HepG2 (cell line): Measurements from ENCODE around the gene PFN1. TPM values are rescaled to one million over a fixed set of nuclear protein-coding genes. Genes with fewer than 3 reads are reported as not detected.

Experiments
- KDM5B ChIP-seq: sonication (generic); formaldehyde crosslinking; IDR thresholded peaks from 2 replicates; pipeline ENCODE4 v1.4.0; 2020; ENCODE audit warnings: missing genetic modification reagents, mild to moderate bottlenecking, borderline replicate concordance
- KMT2A ChIP-seq: sonication (generic); formaldehyde crosslinking; IDR thresholded peaks from 2 replicates; pipeline ENCODE4 v1.4.0; 2020; ENCODE audit warnings: missing genetic modification reagents
- MAZ ChIP-seq, 2 experiments: sonication (generic) in 1 of 2; formaldehyde crosslinking in 1 of 2; IDR thresholded peaks; 2 replicates each; pipeline versions ENCODE4 v1.5.0 to v1.6.1; 2012 to 2020; ENCODE audit warnings: low read depth in 2 of 2, mild to moderate bottlenecking in 2 of 2, borderline replicate concordance in 1 of 2, improper control_type of control experiment in 1 of 2, low read length in 1 of 2, missing genetic modification reagents in 1 of 2, moderate library complexity in 1 of 2
- MTA1 ChIP-seq: sonication (generic); formaldehyde crosslinking; IDR thresholded peaks from 2 replicates; pipeline ENCODE4 v1.4.0; 2020; ENCODE audit warnings: missing genetic modification reagents, mild to moderate bottlenecking, borderline replicate concordance
- MYC ChIP-seq: sonication (generic); formaldehyde crosslinking; IDR thresholded peaks from 2 replicates; pipeline ENCODE4 v1.9.0; 2021; ENCODE audit warnings: missing genetic modification reagents, borderline replicate concordance
- RXRA ChIP-seq: sonication (generic); formaldehyde crosslinking; IDR thresholded peaks from 2 replicates; pipeline ENCODE4 v1.5.1; 2020; ENCODE audit warnings: missing genetic modification reagents
- SIN3A ChIP-seq: IDR thresholded peaks from 2 replicates; pipeline ENCODE4 v1.6.1; 2011; ENCODE audit warnings: low read depth, mild to moderate bottlenecking, control low read depth, low read length, borderline replicate concordance
- SNAI1 ChIP-seq: sonication (generic); formaldehyde crosslinking; IDR thresholded peaks from 2 replicates; pipeline ENCODE4 v1.5.0; 2020; ENCODE audit warnings: mild to moderate bottlenecking, missing genetic modification reagents, borderline replicate concordance
- ZNF44 ChIP-seq: sonication (generic); formaldehyde crosslinking; IDR thresholded peaks from 2 replicates; pipeline ENCODE4 v1.5.1; 2020; ENCODE audit warnings: mild to moderate bottlenecking, missing genetic modification reagents
- ZNF747 ChIP-seq: sonication (generic); formaldehyde crosslinking; IDR thresholded peaks from 2 replicates; pipeline ENCODE4 v1.8.1; 2023; ENCODE audit warnings: missing genetic modification reagents, mild to moderate bottlenecking, borderline replicate concordance
- polyA plus RNA-seq, 8 experiments: library from polyadenylated mRNA; depleted of rRNA in 3 of 8; stranded (reverse) in 7 of 8; unstranded in 1 of 8; fragments of >200 nt; fragmentation: Illumina TruSeq in 4 of 8; extraction: Trizol in 4 of 8; gene quantifications; 2 replicates each; pipeline versions ENCODE4 v1.2.1 to v1.2.3, GENCODE V29; 2011 to 2016; ENCODE audit warnings: low read depth in 4 of 8, missing spikeins in 1 of 8, mixed read lengths in 1 of 8; ENCODE audit not compliant: insufficient read depth in 1 of 8
- total RNA-seq, 5 experiments: library from RNA; depleted of rRNA; stranded (reverse); fragments of >200 nt; fragmentation: Illumina TruSeq; extraction: Trizol; gene quantifications; 2 replicates each; pipeline ENCODE4 v1.2.3, GENCODE V29; 2016; ENCODE audit warnings: low read depth in 1 of 5
- TF ChIP-seq, protein P1 (sequence below): sonication (generic); formaldehyde crosslinking; IDR thresholded peaks from 2 replicates; pipeline ENCODE4 v1.4.0; 2020; ENCODE audit warnings: missing genetic modification reagents
- TF ChIP-seq, protein P2 (sequence below): sonication (generic); formaldehyde crosslinking; IDR thresholded peaks from 2 replicates; pipeline ENCODE4 v1.4.0; 2020; ENCODE audit warnings: missing genetic modification reagents, borderline replicate concordance
- TF ChIP-seq, protein P3 (sequence below): sonication (generic); formaldehyde crosslinking; IDR thresholded peaks from 2 replicates; pipeline ENCODE4 v1.4.0; 2020; ENCODE audit warnings: low read depth, mild to moderate bottlenecking, missing genetic modification reagents
- TF ChIP-seq, protein P4 (sequence below): sonication (generic); formaldehyde crosslinking; IDR thresholded peaks from 2 replicates; pipeline ENCODE4 v1.4.0; 2020; ENCODE audit warnings: missing genetic modification reagents, mild to moderate bottlenecking, borderline replicate concordance
- TF ChIP-seq, protein P5 (sequence below): sonication (generic); formaldehyde crosslinking; IDR thresholded peaks from 2 replicates; pipeline ENCODE4 v1.8.0; 2022; ENCODE audit warnings: mild to moderate bottlenecking, missing genetic modification reagents; ENCODE audit not compliant: insufficient replicate concordance

PFN1 gene
- total and polyA plus RNA-seq, 2 of the 13 experiments (the other 11 are each of a cell fraction or from before 2014, with no cell fraction given), result 494 to 613 TPM

DNA sequence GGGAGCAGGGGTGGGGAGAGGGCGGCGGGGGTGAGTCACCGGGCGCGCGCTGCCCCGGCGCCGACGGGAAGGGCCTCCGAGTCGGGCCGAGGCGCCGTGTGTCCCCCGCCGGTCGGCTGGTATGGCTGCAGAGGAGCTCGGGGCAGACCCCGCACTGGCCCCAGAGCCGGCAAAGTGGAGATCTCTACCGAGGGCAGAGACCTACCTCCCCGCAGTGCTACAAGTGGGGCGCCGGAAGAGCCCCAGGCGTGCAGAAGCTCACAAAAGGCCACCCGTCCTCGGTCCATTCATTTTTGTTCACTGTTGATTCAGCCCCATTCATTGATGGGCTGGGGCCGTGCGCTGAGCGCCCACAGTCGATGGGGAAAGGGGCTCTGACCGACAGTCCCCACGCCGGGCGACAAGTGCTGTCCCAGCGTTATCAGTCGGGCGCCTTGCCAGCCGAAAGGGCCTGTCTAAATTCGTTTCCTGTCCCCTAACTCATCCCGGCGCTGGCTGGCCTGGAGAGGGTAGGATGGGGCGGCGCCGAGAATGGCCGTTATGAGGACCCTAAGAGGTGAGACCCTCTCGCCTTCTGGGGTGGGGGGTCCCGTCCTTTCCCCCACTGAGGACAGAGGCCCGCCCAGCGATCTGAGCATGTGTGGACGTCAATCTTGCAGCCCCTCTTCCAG, 1.9 kb upstream of the PFN1 start (continued):
- TF ChIP-seq MYC (no peak), MAZ (IDR thresholded peaks at IDR 0.05; ENCODE audit: borderline replicate concordance, low read depth, low read length) (peak; percentile 9; the same call in 1 of the 2 replicates), MAZ (CRISPR knock-in tag; IDR thresholded peaks at IDR 0.05; ENCODE audit: low read depth) (0 out of 2 replicates have a peak, but pooled peaks have one; percentile 61), ZNF44 (CRISPR knock-in tag) (0 out of 2 replicates have a peak, but pooled peaks have one; percentile 50), MTA1 (CRISPR knock-in tag) (peak; percentile 69; the same call in 1 of the 2 replicates), KDM5B (CRISPR knock-in tag) (peak; percentile 49), SIN3A (peak; percentile 65; the same call in 1 of the 2 replicates), ZNF747 (CRISPR knock-in tag) (peak; percentile 7; the same call in 1 of the 2 replicates), RXRA (CRISPR knock-in tag) (0 out of 2 replicates have a peak, but pooled peaks have one; percentile 7), SNAI1 (peak; percentile 58; the same call in 1 of the 2 replicates), KMT2A (CRISPR knock-in tag) (peak; percentile 18; the same call in 1 of the 2 replicates)
- TF ChIP-seq, protein P1, sequence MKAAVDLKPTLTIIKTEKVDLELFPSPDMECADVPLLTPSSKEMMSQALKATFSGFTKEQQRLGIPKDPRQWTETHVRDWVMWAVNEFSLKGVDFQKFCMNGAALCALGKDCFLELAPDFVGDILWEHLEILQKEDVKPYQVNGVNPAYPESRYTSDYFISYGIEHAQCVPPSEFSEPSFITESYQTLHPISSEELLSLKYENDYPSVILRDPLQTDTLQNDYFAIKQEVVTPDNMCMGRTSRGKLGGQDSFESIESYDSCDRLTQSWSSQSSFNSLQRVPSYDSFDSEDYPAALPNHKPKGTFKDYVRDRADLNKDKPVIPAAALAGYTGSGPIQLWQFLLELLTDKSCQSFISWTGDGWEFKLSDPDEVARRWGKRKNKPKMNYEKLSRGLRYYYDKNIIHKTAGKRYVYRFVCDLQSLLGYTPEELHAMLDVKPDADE (CRISPR knock-in tag), result 0 out of 2 replicates have a peak, but pooled peaks have one; percentile 24
- TF ChIP-seq, protein P2, sequence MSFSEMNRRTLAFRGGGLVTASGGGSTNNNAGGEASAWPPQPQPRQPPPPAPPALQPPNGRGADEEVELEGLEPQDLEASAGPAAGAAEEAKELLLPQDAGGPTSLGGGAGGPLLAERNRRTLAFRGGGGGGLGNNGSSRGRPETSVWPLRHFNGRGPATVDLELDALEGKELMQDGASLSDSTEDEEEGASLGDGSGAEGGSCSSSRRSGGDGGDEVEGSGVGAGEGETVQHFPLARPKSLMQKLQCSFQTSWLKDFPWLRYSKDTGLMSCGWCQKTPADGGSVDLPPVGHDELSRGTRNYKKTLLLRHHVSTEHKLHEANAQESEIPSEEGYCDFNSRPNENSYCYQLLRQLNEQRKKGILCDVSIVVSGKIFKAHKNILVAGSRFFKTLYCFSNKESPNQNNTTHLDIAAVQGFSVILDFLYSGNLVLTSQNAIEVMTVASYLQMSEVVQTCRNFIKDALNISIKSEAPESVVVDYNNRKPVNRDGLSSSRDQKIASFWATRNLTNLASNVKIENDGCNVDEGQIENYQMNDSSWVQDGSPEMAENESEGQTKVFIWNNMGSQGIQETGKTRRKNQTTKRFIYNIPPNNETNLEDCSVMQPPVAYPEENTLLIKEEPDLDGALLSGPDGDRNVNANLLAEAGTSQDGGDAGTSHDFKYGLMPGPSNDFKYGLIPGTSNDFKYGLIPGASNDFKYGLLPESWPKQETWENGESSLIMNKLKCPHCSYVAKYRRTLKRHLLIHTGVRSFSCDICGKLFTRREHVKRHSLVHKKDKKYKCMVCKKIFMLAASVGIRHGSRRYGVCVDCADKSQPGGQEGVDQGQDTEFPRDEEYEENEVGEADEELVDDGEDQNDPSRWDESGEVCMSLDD (CRISPR knock-in tag), result 0 out of 2 replicates have a peak, but pooled peaks have one; percentile 16
- TF ChIP-seq, protein P3, sequence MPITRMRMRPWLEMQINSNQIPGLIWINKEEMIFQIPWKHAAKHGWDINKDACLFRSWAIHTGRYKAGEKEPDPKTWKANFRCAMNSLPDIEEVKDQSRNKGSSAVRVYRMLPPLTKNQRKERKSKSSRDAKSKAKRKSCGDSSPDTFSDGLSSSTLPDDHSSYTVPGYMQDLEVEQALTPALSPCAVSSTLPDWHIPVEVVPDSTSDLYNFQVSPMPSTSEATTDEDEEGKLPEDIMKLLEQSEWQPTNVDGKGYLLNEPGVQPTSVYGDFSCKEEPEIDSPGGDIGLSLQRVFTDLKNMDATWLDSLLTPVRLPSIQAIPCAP, result 0 out of 2 replicates have a peak, but pooled peaks have one; percentile 22
- TF ChIP-seq, protein P4, sequence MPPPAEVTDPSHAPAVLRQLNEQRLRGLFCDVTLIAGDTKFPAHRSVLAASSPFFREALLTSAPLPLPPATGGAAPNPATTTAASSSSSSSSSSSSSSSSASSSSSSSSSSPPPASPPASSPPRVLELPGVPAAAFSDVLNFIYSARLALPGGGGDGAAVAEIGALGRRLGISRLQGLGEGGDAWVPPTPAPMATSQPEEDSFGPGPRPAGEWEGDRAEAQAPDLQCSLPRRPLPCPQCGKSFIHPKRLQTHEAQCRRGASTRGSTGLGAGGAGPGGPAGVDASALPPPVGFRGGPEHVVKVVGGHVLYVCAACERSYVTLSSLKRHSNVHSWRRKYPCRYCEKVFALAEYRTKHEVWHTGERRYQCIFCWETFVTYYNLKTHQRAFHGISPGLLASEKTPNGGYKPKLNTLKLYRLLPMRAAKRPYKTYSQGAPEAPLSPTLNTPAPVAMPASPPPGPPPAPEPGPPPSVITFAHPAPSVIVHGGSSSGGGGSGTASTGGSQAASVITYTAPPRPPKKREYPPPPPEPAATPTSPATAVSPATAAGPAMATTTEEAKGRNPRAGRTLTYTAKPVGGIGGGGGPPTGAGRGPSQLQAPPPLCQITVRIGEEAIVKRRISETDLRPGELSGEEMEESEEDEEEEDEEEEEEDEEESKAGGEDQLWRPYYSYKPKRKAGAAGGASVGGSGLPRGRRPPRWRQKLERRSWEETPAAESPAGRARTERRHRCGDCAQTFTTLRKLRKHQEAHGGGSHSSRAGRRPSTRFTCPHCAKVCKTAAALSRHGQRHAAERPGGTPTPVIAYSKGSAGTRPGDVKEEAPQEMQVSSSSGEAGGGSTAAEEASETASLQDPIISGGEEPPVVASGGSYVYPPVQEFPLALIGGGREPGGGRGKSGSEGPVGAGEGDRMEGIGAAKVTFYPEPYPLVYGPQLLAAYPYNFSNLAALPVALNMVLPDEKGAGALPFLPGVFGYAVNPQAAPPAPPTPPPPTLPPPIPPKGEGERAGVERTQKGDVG, result no peak
- TF ChIP-seq, protein P5, sequence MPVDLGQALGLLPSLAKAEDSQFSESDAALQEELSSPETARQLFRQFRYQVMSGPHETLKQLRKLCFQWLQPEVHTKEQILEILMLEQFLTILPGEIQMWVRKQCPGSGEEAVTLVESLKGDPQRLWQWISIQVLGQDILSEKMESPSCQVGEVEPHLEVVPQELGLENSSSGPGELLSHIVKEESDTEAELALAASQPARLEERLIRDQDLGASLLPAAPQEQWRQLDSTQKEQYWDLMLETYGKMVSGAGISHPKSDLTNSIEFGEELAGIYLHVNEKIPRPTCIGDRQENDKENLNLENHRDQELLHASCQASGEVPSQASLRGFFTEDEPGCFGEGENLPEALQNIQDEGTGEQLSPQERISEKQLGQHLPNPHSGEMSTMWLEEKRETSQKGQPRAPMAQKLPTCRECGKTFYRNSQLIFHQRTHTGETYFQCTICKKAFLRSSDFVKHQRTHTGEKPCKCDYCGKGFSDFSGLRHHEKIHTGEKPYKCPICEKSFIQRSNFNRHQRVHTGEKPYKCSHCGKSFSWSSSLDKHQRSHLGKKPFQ (CRISPR knock-in tag), result peak; percentile 52
